Endothelial cell of umbilical vein (primary cell): ENCODE measurements around the gene MACF1.

Experiments
- GATA2 ChIP-seq: IDR thresholded peaks from 2 replicates; pipeline ENCODE4 v1.7.0; 2011; ENCODE audit warnings: low read depth, mild to moderate bottlenecking, moderate library complexity, mixed read lengths, low read length; ENCODE audit not compliant: insufficient read length, insufficient read depth
- TF ChIP-seq, protein P1 (sequence below), 2 donors: IDR thresholded peaks; 1 replicate in 1 of 2; 2 replicates in 1 of 2; pipeline ENCODE4 v1.5.1; 2011; ENCODE audit warnings: low read length in 2 of 2, mild to moderate bottlenecking in 2 of 2, moderate library complexity in 2 of 2, control low read depth in 1 of 2, inconsistent platforms in 1 of 2, low read depth in 1 of 2; ENCODE audit not compliant: insufficient read depth in 1 of 2; ENCODE audit errors: extremely low read depth in 1 of 2

DNA sequence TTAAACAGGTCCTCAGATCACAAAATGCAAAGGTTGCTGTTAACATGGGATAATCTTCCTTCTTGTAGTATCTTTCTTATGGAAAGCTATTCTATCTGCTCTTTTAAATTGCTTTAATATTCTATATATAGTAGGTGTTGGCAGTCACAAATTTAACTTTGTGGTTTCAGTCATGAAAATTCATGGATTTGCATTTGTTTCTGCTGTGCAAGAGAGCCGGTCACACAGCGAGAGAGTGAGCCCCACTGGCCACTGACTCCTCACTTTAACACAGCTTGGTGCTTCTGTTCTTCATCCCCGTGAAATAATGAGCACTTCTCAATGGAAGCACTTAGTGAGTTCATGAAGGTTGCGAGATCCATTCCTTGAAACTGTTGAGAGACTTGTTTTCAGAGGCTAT, 268.8 kb downstream of the MACF1 start:
- TF ChIP-seq GATA2, result no peak
- TF ChIP-seq, protein P1, sequence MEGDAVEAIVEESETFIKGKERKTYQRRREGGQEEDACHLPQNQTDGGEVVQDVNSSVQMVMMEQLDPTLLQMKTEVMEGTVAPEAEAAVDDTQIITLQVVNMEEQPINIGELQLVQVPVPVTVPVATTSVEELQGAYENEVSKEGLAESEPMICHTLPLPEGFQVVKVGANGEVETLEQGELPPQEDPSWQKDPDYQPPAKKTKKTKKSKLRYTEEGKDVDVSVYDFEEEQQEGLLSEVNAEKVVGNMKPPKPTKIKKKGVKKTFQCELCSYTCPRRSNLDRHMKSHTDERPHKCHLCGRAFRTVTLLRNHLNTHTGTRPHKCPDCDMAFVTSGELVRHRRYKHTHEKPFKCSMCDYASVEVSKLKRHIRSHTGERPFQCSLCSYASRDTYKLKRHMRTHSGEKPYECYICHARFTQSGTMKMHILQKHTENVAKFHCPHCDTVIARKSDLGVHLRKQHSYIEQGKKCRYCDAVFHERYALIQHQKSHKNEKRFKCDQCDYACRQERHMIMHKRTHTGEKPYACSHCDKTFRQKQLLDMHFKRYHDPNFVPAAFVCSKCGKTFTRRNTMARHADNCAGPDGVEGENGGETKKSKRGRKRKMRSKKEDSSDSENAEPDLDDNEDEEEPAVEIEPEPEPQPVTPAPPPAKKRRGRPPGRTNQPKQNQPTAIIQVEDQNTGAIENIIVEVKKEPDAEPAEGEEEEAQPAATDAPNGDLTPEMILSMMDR (IDR thresholded peaks at IDR 0.05; ENCODE audit: extremely low read depth in 1 of 2, insufficient read depth in 1 of 2, low read depth in 1 of 2, low read length in 2 of 2), result no peak
